Neural crest cell (in vitro differentiated cells): Measurements from ENCODE around the gene CHKA. TPM values are rescaled to one million over a fixed set of nuclear protein-coding genes. Genes with fewer than 3 reads are reported as not detected.

Source experiments
- DNase-seq: peaks from one replicate; pipeline ENCODE4 v3.0.0; 2021; ENCODE audit warnings: low read depth, mixed read lengths, low spot score
- H3K27ac Mint-ChIP-seq: one replicate; pipeline ENCODE4 v1.8.0; 2021; ENCODE audit warnings: mild to moderate bottlenecking, mixed read lengths; ENCODE audit not compliant: unreplicated experiment
- H3K27me3 Mint-ChIP-seq: 2 replicates; pipeline ENCODE4 v1.8.0; 2021; ENCODE audit warnings: low read depth, mild to moderate bottlenecking, mixed read lengths
- H3K36me3 Mint-ChIP-seq: 2 replicates; pipeline ENCODE4 v1.8.0; 2021; ENCODE audit warnings: low read depth, mild to moderate bottlenecking, mixed read lengths
- H3K4me1 Mint-ChIP-seq: 2 replicates; pipeline ENCODE4 v1.8.0; 2021; ENCODE audit warnings: mixed read lengths
- H3K4me3 Mint-ChIP-seq: one replicate; pipeline ENCODE4 v1.8.0; 2021; ENCODE audit warnings: mild to moderate bottlenecking, mixed read lengths
- H3K9me3 Mint-ChIP-seq: 2 replicates; pipeline ENCODE4 v1.8.0; 2021; ENCODE audit warnings: mixed read lengths
- total RNA-seq: library from RNA; stranded (reverse); gene quantifications from 2 replicates; pipeline ENCODE4 v1.2.1, GENCODE V29; 2021
- TF ChIP-seq, protein P1 (sequence below): fragments of 200-600 bp; sonication (generic); conservative IDR thresholded peaks from 2 replicates; pipeline ENCODE4 v1.5.0; 2021; ENCODE audit warnings: antibody characterized with exemption, mild to moderate bottlenecking

Gene CHKA
- total RNA-seq, 1 donor from 2014 or later = 44.2 TPM

GRCh38 chr11:68077617-68078582 lies 43.3 kb downstream of the CHKA start:
- Mint-ChIP-seq H3K36me3 (peaks cover 7% of the 10 kb centered on the region), H3K9me3 (no peaks in the 10 kb centered on the region), H3K4me1 (no peaks in the 10 kb centered on the region), H3K27me3 (no peaks in the 10 kb centered on the region), H3K4me3 (no peak overlapping the region), H3K27ac (peak overlapping the region; percentile 79)
- TF ChIP-seq, protein P1, sequence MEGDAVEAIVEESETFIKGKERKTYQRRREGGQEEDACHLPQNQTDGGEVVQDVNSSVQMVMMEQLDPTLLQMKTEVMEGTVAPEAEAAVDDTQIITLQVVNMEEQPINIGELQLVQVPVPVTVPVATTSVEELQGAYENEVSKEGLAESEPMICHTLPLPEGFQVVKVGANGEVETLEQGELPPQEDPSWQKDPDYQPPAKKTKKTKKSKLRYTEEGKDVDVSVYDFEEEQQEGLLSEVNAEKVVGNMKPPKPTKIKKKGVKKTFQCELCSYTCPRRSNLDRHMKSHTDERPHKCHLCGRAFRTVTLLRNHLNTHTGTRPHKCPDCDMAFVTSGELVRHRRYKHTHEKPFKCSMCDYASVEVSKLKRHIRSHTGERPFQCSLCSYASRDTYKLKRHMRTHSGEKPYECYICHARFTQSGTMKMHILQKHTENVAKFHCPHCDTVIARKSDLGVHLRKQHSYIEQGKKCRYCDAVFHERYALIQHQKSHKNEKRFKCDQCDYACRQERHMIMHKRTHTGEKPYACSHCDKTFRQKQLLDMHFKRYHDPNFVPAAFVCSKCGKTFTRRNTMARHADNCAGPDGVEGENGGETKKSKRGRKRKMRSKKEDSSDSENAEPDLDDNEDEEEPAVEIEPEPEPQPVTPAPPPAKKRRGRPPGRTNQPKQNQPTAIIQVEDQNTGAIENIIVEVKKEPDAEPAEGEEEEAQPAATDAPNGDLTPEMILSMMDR = no peak
- no peak for DNase-seq

DNA sequence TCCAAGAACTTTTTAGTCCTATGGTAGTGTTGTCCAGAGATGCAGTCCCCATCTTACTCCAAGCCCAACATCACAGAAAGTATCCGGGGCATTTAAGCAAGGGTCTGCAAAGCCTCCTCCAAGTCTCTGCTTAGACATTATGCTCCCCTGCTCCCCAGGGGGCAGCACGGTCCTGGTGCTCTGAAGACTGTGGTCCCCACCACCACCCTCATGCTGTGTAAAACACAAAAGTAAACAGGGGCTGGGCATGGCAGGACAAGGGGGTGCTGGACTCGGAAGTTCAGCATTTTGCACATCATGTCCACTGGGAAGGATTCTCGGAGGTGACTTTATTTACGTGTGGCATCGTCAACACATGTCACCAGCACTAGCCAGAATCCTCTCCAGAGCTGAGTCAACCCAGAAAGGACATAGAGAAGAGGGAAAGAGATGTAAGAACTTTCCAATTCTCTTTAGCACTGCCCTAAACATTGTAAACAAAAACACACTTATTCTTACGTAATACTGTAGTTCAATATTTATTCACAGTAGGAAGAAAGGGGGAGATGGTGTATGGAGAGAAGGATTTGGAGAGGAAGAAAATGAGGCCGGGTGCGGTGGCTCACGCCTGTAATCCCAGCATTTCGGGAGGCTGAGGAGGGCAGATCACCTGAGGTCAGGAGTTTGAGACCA lies 44.7 kb downstream of the CHKA start:
- Mint-ChIP-seq H3K9me3 (no peaks in the 10 kb centered on the region), H3K4me3 (no peak overlapping the region), H3K27me3 (no peaks in the 10 kb centered on the region), H3K27ac (peak overlapping the region; percentile 58), H3K4me1 (no peaks in the 10 kb centered on the region), H3K36me3 (peaks cover 7% of the 10 kb centered on the region)
- TF ChIP-seq, protein P1 = no peak
- DNase-seq = no peak

- H3K4me3 Mint-ChIP-seq = no peak overlapping the region
- peaks cover 8% of the 10 kb centered on the region for H3K36me3 Mint-ChIP-seq
- H3K4me1 Mint-ChIP-seq = no peaks in the 10 kb centered on the region
- no peaks in the 10 kb centered on the region for H3K27me3 Mint-ChIP-seq
- no peaks in the 10 kb centered on the region for H3K9me3 Mint-ChIP-seq
- TF ChIP-seq, protein P1 = no peak
- no peak for DNase-seq
- H3K27ac Mint-ChIP-seq = no peak overlapping the region
These were observed 46.4 kb downstream of the CHKA start for GRCh38 chr11:68074584-68075352.

- Mint-ChIP-seq H3K27ac (no peak overlapping the region), H3K4me1 (no peaks in the 10 kb centered on the region), H3K27me3 (no peaks in the 10 kb centered on the region), H3K4me3 (no peak overlapping the region), H3K36me3 (peaks cover 10% of the 10 kb centered on the region), H3K9me3 (no peaks in the 10 kb centered on the region)
- TF ChIP-seq, protein P1 = no peak
- no peak for DNase-seq
These were observed 49.7 kb downstream of the CHKA start for GRCh38 chr11:68071281-68072048.

- H3K4me3 Mint-ChIP-seq = no peak overlapping the region
- DNase-seq = no peak
- H3K27ac Mint-ChIP-seq = no peak overlapping the region
- peaks cover 20% of the 10 kb centered on the region for H3K36me3 Mint-ChIP-seq
- no peaks in the 10 kb centered on the region for H3K27me3 Mint-ChIP-seq
- H3K9me3 Mint-ChIP-seq = no peaks in the 10 kb centered on the region
- H3K4me1 Mint-ChIP-seq = no peaks in the 10 kb centered on the region
- TF ChIP-seq, protein P1 = no peak
These were observed 53.2 kb downstream of the CHKA start for GRCh38 chr11:68067991-68068390.
